Activated T-helper 17 cell treated with anti-CD3 and anti-CD28 coated beads, Interleukin-2, amount 50 U/mL, for 72 hours (primary cell): ENCODE results near the gene ADK. TPM values are rescaled to one million over a fixed set of nuclear protein-coding genes. Genes with fewer than 3 reads are reported as not detected.

Experiments used
- ATAC-seq: fragments of 150-1000 bp; cut with Tn5 transposase; replicated peaks from 2 replicates; pipeline ENCODE4 v1.10.0; 2021; ENCODE audit warnings: mild to moderate bottlenecking, moderate library complexity
- H3K27ac Mint-ChIP-seq: one replicate; pipeline ENCODE4 v1.8.0; 2022; ENCODE audit warnings: mixed read lengths
- H3K27me3 Mint-ChIP-seq: one replicate; pipeline ENCODE4 v1.8.0; 2022; ENCODE audit warnings: mixed read lengths
- H3K36me3 Mint-ChIP-seq: one replicate; pipeline ENCODE4 v1.8.0; 2022; ENCODE audit warnings: low read depth, mild to moderate bottlenecking, mixed read lengths
- H3K4me1 Mint-ChIP-seq: one replicate; pipeline ENCODE4 v1.8.0; 2022; ENCODE audit warnings: mixed read lengths
- H3K4me3 Mint-ChIP-seq: one replicate; pipeline ENCODE4 v1.8.0; 2022; ENCODE audit warnings: mild to moderate bottlenecking, mixed read lengths
- H3K9me3 Mint-ChIP-seq: one replicate; pipeline ENCODE4 v1.8.0; 2022; ENCODE audit warnings: mixed read lengths
- total RNA-seq, 2 donors: library from RNA; stranded (reverse); gene quantifications; one replicate each; pipeline ENCODE4 v1.2.3, GENCODE V29; 2022

Gene ADK
- total RNA-seq, 2 donors from 2014 or later, result 51.4 to 72.1 TPM

GRCh38 chr10:74381291-74381853, 230.4 kb downstream of the ADK start:
- no peak overlapping the region for H3K27ac Mint-ChIP-seq
- ATAC-seq, result no peak
- H3K4me1 Mint-ChIP-seq, result peaks cover 10% of the 10 kb centered on the region
- no peaks in the 10 kb centered on the region for H3K27me3 Mint-ChIP-seq
- no peaks in the 10 kb centered on the region for H3K36me3 Mint-ChIP-seq
- H3K4me3 Mint-ChIP-seq, result no peak overlapping the region
- no peaks in the 10 kb centered on the region for H3K9me3 Mint-ChIP-seq

- Mint-ChIP-seq H3K9me3 (no peaks in the 10 kb centered on the region), H3K4me3 (no peak overlapping the region), H3K27ac (peak overlapping the region; percentile 18), H3K4me1 (peaks cover 10% of the 10 kb centered on the region), H3K27me3 (no peaks in the 10 kb centered on the region), H3K36me3 (no peaks in the 10 kb centered on the region)
- ATAC-seq, result peak; percentile 55
Observed at GRCh38 chr10:74382663-74383062, 231.6 kb downstream of the ADK start.

GRCh38 chr10:74383642-74384041, 232.6 kb downstream of the ADK start:
- Mint-ChIP-seq H3K9me3 (no peaks in the 10 kb centered on the region), H3K27ac (no peak overlapping the region), H3K4me3 (no peak overlapping the region), H3K36me3 (no peaks in the 10 kb centered on the region), H3K27me3 (no peaks in the 10 kb centered on the region), H3K4me1 (peaks cover 10% of the 10 kb centered on the region)
- no peak for ATAC-seq

GRCh38 chr10:74384615-74385183, 233.7 kb downstream of the ADK start:
- no peaks in the 10 kb centered on the region for H3K27me3 Mint-ChIP-seq
- no peaks in the 10 kb centered on the region for H3K36me3 Mint-ChIP-seq
- no peak overlapping the region for H3K27ac Mint-ChIP-seq
- peaks cover 14% of the 10 kb centered on the region for H3K4me1 Mint-ChIP-seq
- no peaks in the 10 kb centered on the region for H3K9me3 Mint-ChIP-seq
- ATAC-seq, result no peak
- no peak overlapping the region for H3K4me3 Mint-ChIP-seq

- no peak for ATAC-seq
- no peaks in the 10 kb centered on the region for H3K27me3 Mint-ChIP-seq
- no peak overlapping the region for H3K27ac Mint-ChIP-seq
- peaks cover 9% of the 10 kb centered on the region for H3K4me1 Mint-ChIP-seq
- H3K36me3 Mint-ChIP-seq, result peaks cover 1% of the 10 kb centered on the region
- H3K4me3 Mint-ChIP-seq, result no peak overlapping the region
- no peaks in the 10 kb centered on the region for H3K9me3 Mint-ChIP-seq
Observed at GRCh38 chr10:74388801-74389200, 237.8 kb downstream of the ADK start.

- no peak overlapping the region for H3K4me3 Mint-ChIP-seq
Observed at GRCh38 chr10:74391786-74392185, 240.8 kb downstream of the ADK start.

GRCh38 chr10:74394416-74394969, 243.5 kb downstream of the ADK start:
- ATAC-seq, result no peak
- Mint-ChIP-seq H3K27me3 (no peaks in the 10 kb centered on the region), H3K4me1 (peaks cover 4% of the 10 kb centered on the region)

More at GRCh38 chr10:74391786-74392185, 240.8 kb downstream of the ADK start:
- Mint-ChIP-seq H3K27me3 (no peaks in the 10 kb centered on the region), H3K27ac (no peak overlapping the region), H3K4me1 (peaks cover 9% of the 10 kb centered on the region), H3K36me3 (peaks cover 28% of the 10 kb centered on the region), H3K9me3 (no peaks in the 10 kb centered on the region)
- no peak for ATAC-seq

GRCh38 chr10:74400186-74400585, 249.2 kb downstream of the ADK start:
- ATAC-seq, result no peak
- Mint-ChIP-seq H3K4me3 (no peak overlapping the region), H3K27me3 (no peaks in the 10 kb centered on the region), H3K4me1 (peaks cover 12% of the 10 kb centered on the region), H3K9me3 (peaks cover 3% of the 10 kb centered on the region), H3K36me3 (peaks cover 61% of the 10 kb centered on the region), H3K27ac (no peak overlapping the region)

More at GRCh38 chr10:74394416-74394969, 243.5 kb downstream of the ADK start:
- Mint-ChIP-seq H3K27ac (no peak overlapping the region), H3K4me3 (no peak overlapping the region), H3K36me3 (peaks cover 42% of the 10 kb centered on the region), H3K9me3 (no peaks in the 10 kb centered on the region)

- H3K4me3 Mint-ChIP-seq, result no peak overlapping the region
- peak overlapping the region; percentile 10 for H3K27ac Mint-ChIP-seq
- peaks cover 22% of the 10 kb centered on the region for H3K4me1 Mint-ChIP-seq
- no peak for ATAC-seq
- peaks cover 53% of the 10 kb centered on the region for H3K36me3 Mint-ChIP-seq
- no peaks in the 10 kb centered on the region for H3K27me3 Mint-ChIP-seq
- peaks cover 3% of the 10 kb centered on the region for H3K9me3 Mint-ChIP-seq
Observed at GRCh38 chr10:74406006-74406405, 255.0 kb downstream of the ADK start.

- H3K27ac Mint-ChIP-seq, result no peak overlapping the region
- no peaks in the 10 kb centered on the region for H3K9me3 Mint-ChIP-seq
- no peak overlapping the region for H3K4me3 Mint-ChIP-seq
- H3K4me1 Mint-ChIP-seq, result no peaks in the 10 kb centered on the region
- ATAC-seq, result no peak
- H3K27me3 Mint-ChIP-seq, result no peaks in the 10 kb centered on the region
- H3K36me3 Mint-ChIP-seq, result peaks cover 20% of the 10 kb centered on the region
Observed at GRCh38 chr10:74415146-74415839, 264.3 kb downstream of the ADK start.

- H3K4me1 Mint-ChIP-seq, result no peaks in the 10 kb centered on the region
- no peak for ATAC-seq
- no peak overlapping the region for H3K27ac Mint-ChIP-seq
Observed at GRCh38 chr10:74417397-74417796, 266.4 kb downstream of the ADK start.

GRCh38 chr10:74418285-74418872, 267.4 kb downstream of the ADK start:
- Mint-ChIP-seq H3K4me3 (no peak overlapping the region), H3K27me3 (no peaks in the 10 kb centered on the region), H3K4me1 (no peaks in the 10 kb centered on the region), H3K27ac (no peak overlapping the region), H3K9me3 (no peaks in the 10 kb centered on the region), H3K36me3 (no peaks in the 10 kb centered on the region)
- ATAC-seq, result no peak

More at GRCh38 chr10:74417397-74417796, 266.4 kb downstream of the ADK start:
- Mint-ChIP-seq H3K4me3 (no peak overlapping the region), H3K27me3 (no peaks in the 10 kb centered on the region), H3K9me3 (no peaks in the 10 kb centered on the region), H3K36me3 (peaks cover 9% of the 10 kb centered on the region)

- no peak overlapping the region for H3K4me3 Mint-ChIP-seq
- no peak overlapping the region for H3K27ac Mint-ChIP-seq
- H3K36me3 Mint-ChIP-seq, result peaks cover 5% of the 10 kb centered on the region
- H3K4me1 Mint-ChIP-seq, result no peaks in the 10 kb centered on the region
- no peak for ATAC-seq
- no peaks in the 10 kb centered on the region for H3K9me3 Mint-ChIP-seq
- no peaks in the 10 kb centered on the region for H3K27me3 Mint-ChIP-seq
Observed at GRCh38 chr10:74419491-74419951, 268.5 kb downstream of the ADK start.

GRCh38 chr10:74419958-74420375, 268.9 kb downstream of the ADK start:
- no peak for ATAC-seq
- no peak overlapping the region for H3K4me3 Mint-ChIP-seq
- H3K27me3 Mint-ChIP-seq, result no peaks in the 10 kb centered on the region
- no peaks in the 10 kb centered on the region for H3K4me1 Mint-ChIP-seq
- no peak overlapping the region for H3K27ac Mint-ChIP-seq
- H3K9me3 Mint-ChIP-seq, result no peaks in the 10 kb centered on the region
- peaks cover 5% of the 10 kb centered on the region for H3K36me3 Mint-ChIP-seq
